Measurements from ENCODE around the gene EQTN.

EQTN gene

DNA sequence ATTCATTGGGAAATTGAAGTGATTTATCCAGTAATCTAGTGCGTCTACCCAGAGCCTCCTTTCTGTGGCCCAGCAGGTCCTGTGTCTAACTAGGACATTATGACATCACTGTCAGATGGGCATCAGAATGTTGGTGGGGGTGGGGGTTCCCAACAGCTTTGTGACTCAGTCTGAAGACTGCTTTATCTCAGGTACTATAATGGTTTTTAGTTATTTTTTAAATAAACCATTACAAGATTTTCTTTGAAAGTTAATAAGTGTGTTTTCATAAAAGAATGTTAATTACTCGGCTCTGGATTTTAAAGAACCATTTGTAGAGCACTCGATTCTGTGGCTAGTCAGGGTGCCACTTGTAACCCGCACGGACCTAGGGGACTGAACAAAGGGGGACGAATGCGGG is at the start of gene EQTN:
EQTN (minus strand) TSS at position 101 of the 400 bp plus-strand sequence; CDS start at position 6, 95 bp downstream.
- DNase-seq, result no peak

DNA sequence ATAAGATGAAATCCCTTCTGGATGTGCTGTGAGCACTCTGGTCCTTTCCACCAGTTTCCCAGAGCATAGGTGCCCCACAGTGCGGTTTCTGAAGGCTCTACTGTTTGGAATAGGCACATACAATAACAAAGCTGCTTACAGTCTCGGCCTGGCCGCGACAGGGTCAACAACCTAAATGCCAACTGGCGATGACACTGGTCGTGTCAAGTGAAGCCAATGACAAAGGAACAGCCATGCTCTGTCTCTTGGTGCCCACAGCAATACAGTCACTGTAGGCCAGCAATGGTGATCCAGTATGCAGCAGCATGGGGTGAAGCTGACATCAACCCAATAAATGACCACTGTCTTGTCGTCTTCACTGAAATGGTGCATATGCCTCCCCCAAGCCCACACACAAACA is 47.8 kb upstream of the EQTN start:
- no peak for DNase-seq

DNA sequence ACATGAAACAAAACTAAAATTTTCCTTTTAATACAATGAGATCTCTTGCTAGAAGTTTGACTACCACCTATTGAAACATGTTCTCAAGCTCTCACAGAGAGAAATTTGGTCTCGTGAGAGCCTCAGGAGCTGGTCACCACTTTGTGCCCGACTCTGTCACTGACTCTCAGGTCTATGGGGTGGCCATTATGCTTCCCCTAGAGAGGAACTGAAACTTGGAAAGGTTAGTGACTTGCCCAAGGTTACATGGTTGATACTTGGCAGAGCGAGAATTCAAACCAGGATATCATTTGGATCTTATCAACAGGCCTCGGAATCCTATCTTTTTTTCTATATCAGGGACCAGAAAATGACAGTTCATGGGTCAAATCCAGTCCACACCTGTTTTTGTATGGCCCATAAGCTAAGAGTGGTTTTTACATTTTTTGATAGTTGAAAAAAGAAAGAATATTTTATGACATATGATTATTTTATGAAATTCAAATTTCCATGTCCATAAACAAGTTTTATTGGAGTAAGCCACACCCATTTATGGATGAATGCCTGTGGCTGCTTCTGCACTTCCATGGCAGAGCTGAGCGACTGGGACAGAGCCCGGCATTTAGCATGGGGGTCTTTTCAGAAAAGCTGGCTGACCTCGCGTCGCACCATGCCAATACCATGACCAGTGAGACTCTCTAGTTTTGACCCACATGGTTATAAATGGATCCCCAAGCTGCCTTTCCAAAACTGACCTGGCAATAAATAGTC is 44.8 kb upstream of the EQTN start:
- no peak for DNase-seq

- DNase-seq, result no peak
Observed at GRCh38 chr9:27340961-27341511, 44.1 kb upstream of the EQTN start.

- DNase-seq, result no peak
Observed at GRCh38 chr9:27340285-27340674, 43.3 kb upstream of the EQTN start.

DNA sequence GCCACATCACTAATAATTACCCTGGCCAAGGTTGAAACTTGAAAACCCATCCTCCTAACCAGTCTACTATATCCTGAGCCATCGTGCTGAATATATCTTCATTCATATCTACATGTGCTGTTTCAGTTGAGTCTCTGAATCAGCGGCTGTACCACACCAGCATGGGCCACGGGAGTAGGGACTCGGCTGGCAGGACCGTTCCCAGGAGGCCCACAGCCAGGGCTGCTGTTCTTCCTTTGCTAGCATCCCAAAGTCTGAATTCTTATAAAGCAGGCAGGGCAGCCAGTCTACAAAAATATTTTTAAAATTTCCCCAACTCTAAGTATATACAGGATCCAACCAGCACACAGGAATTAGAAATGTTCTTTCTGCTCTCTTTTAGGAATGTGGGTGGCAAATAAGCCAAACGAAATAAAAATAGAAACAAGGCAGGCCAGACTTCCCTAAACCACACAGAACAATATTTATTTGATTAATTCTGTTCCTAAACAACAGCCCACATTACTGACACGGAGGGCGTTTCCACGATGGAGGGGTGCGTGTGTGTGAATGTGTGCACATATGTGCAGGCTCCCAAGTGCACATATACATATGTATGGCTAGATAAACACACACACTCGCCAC is 42.8 kb upstream of the EQTN start:
- DNase-seq, result no peak

DNA sequence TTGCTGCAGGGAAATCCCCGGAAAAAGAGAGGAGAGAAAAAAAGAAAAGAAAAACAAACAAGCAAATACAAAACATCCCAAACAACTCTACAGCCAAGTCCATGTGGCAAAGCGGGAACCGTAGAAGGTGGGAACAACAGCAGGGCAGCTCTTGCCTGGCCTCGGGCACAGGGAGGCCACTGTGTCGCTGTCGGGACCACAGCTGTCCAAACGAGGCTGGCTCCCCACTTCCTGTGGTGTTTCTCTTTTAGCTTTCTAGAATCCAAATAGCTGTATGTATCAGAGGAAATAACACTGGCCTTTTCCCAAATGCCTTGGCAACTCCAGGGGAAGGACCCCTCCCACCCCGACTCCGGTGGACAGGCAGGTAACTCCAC is 41.6 kb upstream of the EQTN start:
- DNase-seq, result no peak

- no peak for DNase-seq
Observed at GRCh38 chr9:27337833-27338526, 41.0 kb upstream of the EQTN start.

DNA sequence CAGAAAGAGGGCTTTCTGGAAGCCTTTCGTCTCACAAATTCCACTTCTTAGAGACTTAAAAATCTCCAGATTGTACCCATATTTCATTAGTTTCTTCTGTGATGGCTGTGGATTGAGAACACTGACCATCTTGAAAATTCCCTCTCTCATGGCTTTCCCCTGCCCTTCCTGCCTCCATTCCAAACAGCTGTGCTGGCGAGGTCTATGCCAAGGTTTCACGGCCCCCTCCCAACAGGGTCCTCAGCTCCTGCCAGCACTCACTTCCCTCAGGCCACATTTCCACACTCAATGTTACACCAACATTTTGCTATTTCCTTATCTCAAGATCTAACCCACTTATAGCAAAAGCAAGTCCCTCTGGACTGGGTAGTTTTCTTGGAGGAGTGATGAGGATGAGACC is 40.3 kb upstream of the EQTN start:
- no peak for DNase-seq

GRCh38 chr9:27336829-27337228 is 39.9 kb upstream of the EQTN start:
- DNase-seq, result no peak

- DNase-seq, result no peak
Observed at GRCh38 chr9:27336126-27336525, 39.2 kb upstream of the EQTN start.

GRCh38 chr9:27335075-27335474 is 38.1 kb upstream of the EQTN start:
- DNase-seq, result no peak

- peak; percentile 34 for DNase-seq
Observed at GRCh38 chr9:27333241-27334052, 36.5 kb upstream of the EQTN start.

GRCh38 chr9:27331393-27331792 is 34.4 kb upstream of the EQTN start:
- no peak for DNase-seq

DNA sequence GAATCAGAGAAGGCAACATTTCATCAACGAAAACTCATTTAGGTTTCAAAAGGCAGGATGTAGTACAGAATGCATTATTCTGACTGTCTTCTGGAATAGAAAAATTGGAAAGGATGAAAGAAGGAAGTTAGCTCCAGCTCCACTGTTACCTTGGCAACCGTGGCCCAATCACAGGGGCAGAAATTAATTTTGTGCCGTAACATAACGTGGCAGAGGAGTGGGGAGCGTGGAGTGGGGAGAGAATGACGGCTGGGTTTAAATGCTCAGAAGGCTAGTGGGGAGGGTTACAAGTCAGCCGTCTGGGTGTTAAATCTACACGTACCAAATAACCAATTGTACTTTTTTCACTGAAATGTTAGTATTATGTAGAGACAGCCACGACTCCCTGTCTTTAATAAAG is 32.3 kb upstream of the EQTN start:
- DNase-seq, result no peak

DNA sequence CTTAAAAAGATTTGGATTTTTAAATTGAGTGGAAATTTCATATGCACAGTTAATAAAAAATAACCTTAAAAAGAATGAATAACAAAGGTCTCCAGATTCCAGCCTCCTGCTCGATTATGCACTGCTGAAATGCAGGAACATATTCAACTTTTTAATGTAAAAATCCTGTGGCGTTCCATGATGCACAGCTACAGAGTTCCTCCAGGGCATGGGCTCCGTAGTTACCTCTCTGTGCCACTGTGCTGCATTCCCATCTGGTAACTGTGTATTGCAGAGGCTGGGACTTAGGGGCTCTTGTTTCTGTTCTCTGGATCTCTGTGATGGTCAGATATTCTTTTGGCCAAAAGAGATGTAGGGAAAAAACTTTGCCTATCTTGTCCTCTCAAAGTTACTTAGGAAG is 31.5 kb upstream of the EQTN start:
- DNase-seq, result no peak

- DNase-seq, result no peak
Observed at GRCh38 chr9:27311184-27311583, 14.2 kb upstream of the EQTN start.

- no peak for DNase-seq
Observed at GRCh38 chr9:27310582-27310981, 13.6 kb upstream of the EQTN start.

GRCh38 chr9:27308691-27309390 is 11.9 kb upstream of the EQTN start:
- DNase-seq, result no peak

- no peak for DNase-seq
Observed at GRCh38 chr9:27304521-27304920, 7.6 kb upstream of the EQTN start.

GRCh38 chr9:27303219-27303618 is 6.3 kb upstream of the EQTN start:
- DNase-seq, result no peak

DNA sequence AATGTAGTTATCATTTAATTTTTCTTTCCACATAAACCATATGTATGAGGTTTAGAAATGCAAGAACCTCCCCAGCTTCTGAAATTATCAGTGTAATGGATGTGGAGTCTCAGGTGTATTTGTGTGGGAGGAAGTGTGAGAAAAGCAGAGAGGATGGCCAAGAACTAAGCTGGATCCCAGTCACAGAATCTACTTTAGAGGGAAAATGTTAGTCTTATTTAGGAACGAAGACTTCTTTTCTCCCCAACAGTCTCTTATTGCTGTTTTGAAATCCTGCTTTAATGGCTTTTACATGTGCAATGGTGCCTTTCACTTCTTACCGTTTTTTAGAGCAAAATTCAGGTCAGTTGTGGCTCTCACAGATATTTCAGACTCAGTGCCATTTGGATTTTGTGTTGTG is 3.0 kb downstream of the EQTN start:
- no peak for DNase-seq
